GM18526 (cell line): ENCODE measurements around the gene TOMM7.

Experiments used
- POLR2A ChIP-seq: IDR thresholded peaks from 3 replicates; pipeline ENCODE4 v1.6.1; 2011; ENCODE audit not compliant: insufficient read length; ENCODE audit errors: extremely low read depth

The TOMM7 gene

GRCh38 chr7:22858640-22859561, 36.3 kb upstream of the TOMM7 start:
- peak; percentile 14 for TF ChIP-seq POLR2A

DNA sequence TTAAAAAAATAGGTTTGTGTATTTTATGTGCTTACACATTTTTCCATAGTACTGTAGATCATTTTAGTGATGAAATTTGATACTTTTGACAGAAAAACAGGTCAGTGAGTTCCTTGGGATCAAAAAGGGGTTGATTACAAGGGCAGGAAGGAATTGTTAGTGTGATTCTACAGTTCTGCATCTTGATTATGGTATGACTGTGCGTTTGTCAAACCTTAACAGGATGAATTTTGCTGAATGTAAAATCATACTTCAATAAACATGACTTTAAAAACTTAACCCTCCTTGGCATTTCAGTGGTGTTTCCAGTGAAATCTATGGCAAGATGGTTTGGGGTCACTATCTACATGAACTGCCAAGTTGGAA, 35.6 kb upstream of the TOMM7 start:
- TF ChIP-seq POLR2A, result no peak

DNA sequence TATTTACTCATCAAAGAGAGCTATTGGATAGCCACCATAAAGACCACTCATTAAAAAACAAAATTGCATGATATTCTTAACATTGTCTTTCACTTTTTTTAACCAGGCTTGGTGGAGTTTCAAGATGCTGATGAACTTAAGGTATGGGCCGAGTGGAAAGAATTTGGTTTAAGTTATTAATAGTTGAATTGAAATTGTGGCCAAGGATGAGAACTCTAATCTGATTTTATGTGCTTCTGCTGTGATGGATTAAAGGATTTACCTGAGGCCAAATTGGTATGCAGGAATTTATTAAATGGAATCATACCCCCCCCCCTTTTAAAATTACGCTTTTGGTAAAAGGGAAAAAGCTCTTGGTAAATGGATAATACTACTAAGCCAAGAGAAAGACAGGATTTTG, 33.8 kb upstream of the TOMM7 start:
- TF ChIP-seq POLR2A, result no peak

DNA sequence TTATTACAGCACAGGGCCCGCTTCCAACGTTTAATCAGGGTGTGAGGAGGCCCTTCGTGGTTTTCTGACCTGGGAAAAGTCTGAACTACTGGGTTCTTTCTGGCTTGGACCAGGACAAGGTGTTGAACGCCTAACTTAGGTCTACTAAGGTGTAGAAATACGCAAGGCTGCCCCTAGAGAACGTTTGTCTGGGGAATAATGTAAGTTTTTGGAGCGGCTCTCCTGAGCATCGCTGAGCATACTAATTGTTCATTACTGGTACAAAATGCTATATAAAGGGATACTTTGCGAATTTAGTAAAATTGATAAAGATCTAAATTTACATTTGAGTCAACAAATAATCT, 32.4 kb upstream of the TOMM7 start:
- TF ChIP-seq POLR2A, result no peak

DNA sequence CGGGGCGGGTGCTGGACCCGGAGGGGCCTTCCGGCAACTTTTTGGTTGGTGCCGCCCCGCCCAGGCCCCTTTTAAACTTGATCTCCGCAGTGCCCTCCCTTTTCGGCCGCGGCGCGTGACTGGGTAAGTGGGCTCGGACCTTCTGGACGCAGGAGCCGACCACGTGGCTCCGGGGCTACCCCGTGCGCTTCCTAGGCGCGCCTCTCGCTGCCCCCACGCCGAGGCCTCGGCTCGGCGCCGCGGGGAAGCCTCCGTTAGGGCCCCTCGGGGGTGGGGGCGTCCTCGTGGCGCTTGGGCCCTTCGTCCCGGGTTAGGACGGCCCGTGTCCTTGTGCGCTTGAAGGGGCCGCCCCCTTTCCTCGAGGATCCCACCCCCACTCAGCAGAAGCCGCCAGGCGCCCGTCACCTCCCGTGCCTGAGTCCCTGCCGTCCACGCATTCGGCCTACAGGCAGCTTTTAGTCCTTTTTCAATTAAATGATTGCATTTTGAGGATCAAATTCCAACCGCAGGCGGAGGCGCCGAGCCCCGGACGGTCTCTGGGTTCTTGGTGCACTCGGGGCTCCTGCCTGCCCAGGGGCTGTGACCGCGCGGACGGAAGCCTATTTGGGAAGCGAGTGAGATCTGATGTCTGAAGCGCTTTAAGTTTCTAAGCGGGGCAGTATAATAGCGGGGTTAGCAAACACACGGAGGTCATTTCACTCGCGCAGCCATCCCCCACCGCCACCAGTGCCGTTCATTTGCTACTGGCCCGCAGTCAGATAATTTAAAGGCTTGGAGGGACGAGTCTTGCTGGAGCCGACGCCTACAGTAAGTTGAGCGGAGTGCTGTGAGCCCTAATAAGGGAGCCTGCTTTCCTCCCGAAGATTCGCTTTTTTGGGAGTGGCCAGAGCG, 31.8 kb upstream of the TOMM7 start:
- TF ChIP-seq POLR2A, result peak; percentile 97

GRCh38 chr7:22853674-22854157, 31.1 kb upstream of the TOMM7 start:
- no peak for TF ChIP-seq POLR2A

- TF ChIP-seq POLR2A, result no peak
Measured at GRCh38 chr7:22853138-22853537, 30.5 kb upstream of the TOMM7 start.

- TF ChIP-seq POLR2A, result no peak
Measured at GRCh38 chr7:22851145-22851544, 28.5 kb upstream of the TOMM7 start.

DNA sequence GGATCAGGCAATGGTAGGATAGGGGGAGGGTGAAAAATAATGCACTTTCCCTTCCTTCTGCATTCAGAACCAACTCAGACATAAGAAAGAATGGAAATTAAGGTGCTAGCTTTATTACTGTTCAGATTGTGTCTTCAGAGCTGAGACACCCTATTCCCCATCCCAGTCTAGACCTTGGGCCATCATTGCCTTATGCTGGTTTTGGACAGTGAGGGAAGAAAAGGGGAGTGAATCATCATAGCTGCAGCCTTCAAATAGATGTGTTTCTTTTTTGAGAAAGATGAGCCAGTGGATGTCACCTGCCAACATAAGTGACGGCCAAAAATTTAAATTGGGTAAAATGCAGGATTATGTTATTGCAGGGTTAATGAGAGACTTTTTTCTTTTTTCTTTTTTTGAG, 27.0 kb upstream of the TOMM7 start:
- no peak for TF ChIP-seq POLR2A

DNA sequence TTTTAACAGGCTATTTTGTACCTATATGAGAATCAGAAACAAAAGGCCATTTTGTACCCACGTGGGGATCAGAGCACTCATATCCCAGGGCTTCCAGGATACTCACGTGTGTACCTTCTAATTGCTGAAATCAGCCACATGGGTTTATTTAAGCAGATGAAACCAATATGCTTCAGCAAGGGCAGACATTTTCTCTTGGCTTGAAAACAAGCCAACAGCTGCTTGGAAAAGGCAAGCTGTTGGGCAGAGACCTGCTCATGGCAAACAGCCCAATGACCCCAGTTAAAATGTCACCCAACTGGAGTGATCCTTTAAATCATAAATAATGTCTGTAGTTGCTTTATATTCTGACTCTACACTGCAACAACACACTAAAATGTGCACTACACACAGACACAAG, 26.5 kb upstream of the TOMM7 start:
- no peak for TF ChIP-seq POLR2A

- no peak for TF ChIP-seq POLR2A
Measured at GRCh38 chr7:22846961-22847360, 24.3 kb upstream of the TOMM7 start.

GRCh38 chr7:22845221-22845834, 22.7 kb upstream of the TOMM7 start:
- no peak for TF ChIP-seq POLR2A

- no peak for TF ChIP-seq POLR2A
Measured at GRCh38 chr7:22843681-22844309, 21.1 kb upstream of the TOMM7 start.

GRCh38 chr7:22842973-22843372, 20.3 kb upstream of the TOMM7 start:
- no peak for TF ChIP-seq POLR2A

GRCh38 chr7:22842383-22842941, 19.8 kb upstream of the TOMM7 start:
- TF ChIP-seq POLR2A, result no peak

GRCh38 chr7:22841954-22842353, 19.3 kb upstream of the TOMM7 start:
- no peak for TF ChIP-seq POLR2A
